Measurements from ENCODE around the gene SLC9A9.

The SLC9A9 gene

DNA sequence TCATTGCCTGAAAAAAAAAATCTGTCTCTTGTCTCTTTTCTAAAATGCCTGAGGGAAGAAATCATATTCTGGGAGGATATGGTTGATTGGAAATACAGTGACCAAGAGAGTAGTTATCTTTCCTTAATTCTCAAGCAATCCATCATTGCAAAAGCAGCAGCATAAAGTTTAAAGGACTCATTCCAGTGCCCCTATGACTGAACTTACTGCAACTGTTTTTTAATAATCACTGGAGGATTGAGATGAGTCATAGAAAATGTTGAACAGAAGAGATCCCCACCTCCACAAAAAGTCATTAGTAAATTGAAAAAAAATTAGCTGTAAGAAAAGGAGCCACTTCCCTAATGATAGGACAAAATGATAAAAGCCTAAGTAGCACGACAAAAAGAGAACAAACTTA is 121.5 kb downstream of the SLC9A9 start:
- Histone ChIP-seq H4K20me1 (ENCODE audit: insufficient read depth, low read length) (no peaks in the 10 kb centered on the region), H3K9me3 (replicated peaks; ENCODE audit: insufficient read depth, low read length) (no peaks in the 10 kb centered on the region), H3K27ac (ENCODE audit: low read length) (no peak overlapping the region), H3K36me3 (replicated peaks; ENCODE audit: insufficient read depth, low read length) (no peaks in the 10 kb centered on the region), H3K4me3 (ENCODE audit: low read length) (no peak overlapping the region), H3K79me2 (ENCODE audit: low read length) (no peaks in the 10 kb centered on the region), H3K9ac (ENCODE audit: low read length) (no peak overlapping the region), H3K4me1 (ENCODE audit: low read length) (no peaks in the 10 kb centered on the region), H2AFZ (ENCODE audit: low read length) (no peak overlapping the region), H3K4me2 (ENCODE audit: low read depth, low read length) (no peak overlapping the region), H3K27me3 (replicated peaks; ENCODE audit: insufficient read depth, low read length) (no peaks in the 10 kb centered on the region), H3F3A (ENCODE audit: insufficient read depth, low read length) (no peaks in the 10 kb centered on the region), H3K9me2 (replicated peaks; ENCODE audit: insufficient read depth, low read length) (no peaks in the 10 kb centered on the region)
- TF ChIP-seq EZH2phosphoT487 (IDR thresholded peaks at IDR 0.05; ENCODE audit: low read length) (no peak), EZH2 (optimal IDR thresholded peaks at IDR 0.05; ENCODE audit: low read depth, low read length) (no peak)
- TF ChIP-seq, protein P1, sequence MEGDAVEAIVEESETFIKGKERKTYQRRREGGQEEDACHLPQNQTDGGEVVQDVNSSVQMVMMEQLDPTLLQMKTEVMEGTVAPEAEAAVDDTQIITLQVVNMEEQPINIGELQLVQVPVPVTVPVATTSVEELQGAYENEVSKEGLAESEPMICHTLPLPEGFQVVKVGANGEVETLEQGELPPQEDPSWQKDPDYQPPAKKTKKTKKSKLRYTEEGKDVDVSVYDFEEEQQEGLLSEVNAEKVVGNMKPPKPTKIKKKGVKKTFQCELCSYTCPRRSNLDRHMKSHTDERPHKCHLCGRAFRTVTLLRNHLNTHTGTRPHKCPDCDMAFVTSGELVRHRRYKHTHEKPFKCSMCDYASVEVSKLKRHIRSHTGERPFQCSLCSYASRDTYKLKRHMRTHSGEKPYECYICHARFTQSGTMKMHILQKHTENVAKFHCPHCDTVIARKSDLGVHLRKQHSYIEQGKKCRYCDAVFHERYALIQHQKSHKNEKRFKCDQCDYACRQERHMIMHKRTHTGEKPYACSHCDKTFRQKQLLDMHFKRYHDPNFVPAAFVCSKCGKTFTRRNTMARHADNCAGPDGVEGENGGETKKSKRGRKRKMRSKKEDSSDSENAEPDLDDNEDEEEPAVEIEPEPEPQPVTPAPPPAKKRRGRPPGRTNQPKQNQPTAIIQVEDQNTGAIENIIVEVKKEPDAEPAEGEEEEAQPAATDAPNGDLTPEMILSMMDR (IDR thresholded peaks at IDR 0.05; ENCODE audit: low read length): no peak
- no peak for DNase-seq

DNA sequence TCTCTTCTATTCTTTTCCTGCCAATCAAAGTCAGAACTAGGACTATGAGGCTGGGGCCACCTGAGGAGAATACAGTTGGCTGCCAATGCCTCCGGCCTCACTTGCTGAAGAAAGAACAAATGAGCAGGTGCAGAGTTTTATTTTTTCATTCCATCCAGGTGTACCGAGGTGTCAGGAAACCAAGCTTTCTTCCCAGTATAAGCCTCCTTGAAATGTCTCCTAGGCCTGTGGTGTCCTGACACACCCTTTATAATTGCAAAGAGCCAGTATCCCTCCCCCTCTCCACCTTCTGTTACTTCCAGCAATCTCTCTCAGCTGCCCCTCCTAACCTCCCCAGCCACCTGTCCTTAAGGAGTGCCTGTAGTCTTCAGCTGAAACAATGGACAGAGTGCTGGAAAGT is 127.9 kb downstream of the SLC9A9 start:
- H3K9me3 ChIP-seq (replicated peaks; ENCODE audit: insufficient read depth, low read length): no peaks in the 10 kb centered on the region
- no peak overlapping the region for H3K4me3 ChIP-seq (ENCODE audit: low read length)
- H3K27me3 ChIP-seq (replicated peaks; ENCODE audit: insufficient read depth, low read length): no peaks in the 10 kb centered on the region
- H3K9me2 ChIP-seq (replicated peaks; ENCODE audit: insufficient read depth, low read length): no peaks in the 10 kb centered on the region
- DNase-seq: no peak
- no peaks in the 10 kb centered on the region for H3K4me1 ChIP-seq (ENCODE audit: low read length)
- H4K20me1 ChIP-seq (ENCODE audit: insufficient read depth, low read length): no peaks in the 10 kb centered on the region
- no peaks in the 10 kb centered on the region for H3F3A ChIP-seq (ENCODE audit: insufficient read depth, low read length)
- no peaks in the 10 kb centered on the region for H3K79me2 ChIP-seq (ENCODE audit: low read length)
- no peak overlapping the region for H3K9ac ChIP-seq (ENCODE audit: low read length)
- TF ChIP-seq EZH2phosphoT487 (IDR thresholded peaks at IDR 0.05; ENCODE audit: low read length): no peak
- TF ChIP-seq, protein P1 (IDR thresholded peaks at IDR 0.05; ENCODE audit: low read length): no peak
- no peak for TF ChIP-seq EZH2 (optimal IDR thresholded peaks at IDR 0.05; ENCODE audit: low read depth, low read length)
- H3K36me3 ChIP-seq (replicated peaks; ENCODE audit: insufficient read depth, low read length): no peaks in the 10 kb centered on the region
- no peak overlapping the region for H3K27ac ChIP-seq (ENCODE audit: low read length)
- H2AFZ ChIP-seq (ENCODE audit: low read length): no peak overlapping the region
- H3K4me2 ChIP-seq (ENCODE audit: low read depth, low read length): no peak overlapping the region

DNA sequence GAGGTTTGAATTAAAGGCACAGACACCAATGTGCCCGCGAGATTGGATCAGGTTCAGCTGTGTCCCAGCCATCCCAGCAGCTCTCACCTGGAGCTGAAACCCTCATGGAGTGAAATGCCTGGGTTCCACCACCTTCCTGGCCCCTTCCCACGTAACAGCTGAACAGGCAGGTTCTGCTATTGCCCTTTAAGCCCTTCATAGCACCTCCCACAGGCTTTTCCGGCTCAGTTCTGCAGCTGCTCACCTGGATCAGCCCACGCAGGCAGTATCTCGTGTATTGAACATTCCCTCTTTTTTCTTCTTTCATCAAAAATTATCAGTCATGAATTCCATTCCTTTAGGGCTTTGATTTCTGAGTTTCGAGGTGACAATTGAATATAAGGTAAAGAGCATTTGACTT is 129.8 kb downstream of the SLC9A9 start:
- H3K4me3 ChIP-seq (ENCODE audit: low read length): no peak overlapping the region
- no peaks in the 10 kb centered on the region for H3F3A ChIP-seq (ENCODE audit: insufficient read depth, low read length)
- no peak overlapping the region for H3K27ac ChIP-seq (ENCODE audit: low read length)
- no peak overlapping the region for H3K4me2 ChIP-seq (ENCODE audit: low read depth, low read length)
- H2AFZ ChIP-seq (ENCODE audit: low read length): no peak overlapping the region
- no peaks in the 10 kb centered on the region for H3K4me1 ChIP-seq (ENCODE audit: low read length)
- no peak overlapping the region for H3K9ac ChIP-seq (ENCODE audit: low read length)
- no peaks in the 10 kb centered on the region for H4K20me1 ChIP-seq (ENCODE audit: insufficient read depth, low read length)
- no peaks in the 10 kb centered on the region for H3K9me3 ChIP-seq (replicated peaks; ENCODE audit: insufficient read depth, low read length)
- no peak for DNase-seq
- no peaks in the 10 kb centered on the region for H3K9me2 ChIP-seq (replicated peaks; ENCODE audit: insufficient read depth, low read length)
- no peaks in the 10 kb centered on the region for H3K79me2 ChIP-seq (ENCODE audit: low read length)
- H3K27me3 ChIP-seq (replicated peaks; ENCODE audit: insufficient read depth, low read length): no peaks in the 10 kb centered on the region
- TF ChIP-seq, protein P1 (IDR thresholded peaks at IDR 0.05; ENCODE audit: low read length): no peak
- TF ChIP-seq EZH2 (optimal IDR thresholded peaks at IDR 0.05; ENCODE audit: low read depth, low read length): no peak
- TF ChIP-seq EZH2phosphoT487 (IDR thresholded peaks at IDR 0.05; ENCODE audit: low read length): no peak
- no peaks in the 10 kb centered on the region for H3K36me3 ChIP-seq (replicated peaks; ENCODE audit: insufficient read depth, low read length)
